H1 (cell line): Measurements from ENCODE around the gene TJP2. TPM values are rescaled to one million over a fixed set of nuclear protein-coding genes. Genes with fewer than 3 reads are reported as not detected.

Experiments used
- CTCF ChIA-PET: fragments of 300-600 bp; sonication (Branson Sonifier 250); formaldehyde crosslinking; loops from one replicate; lab custom pipeline; 2021; ENCODE audit not compliant: partially characterized antibody; lab: Charles Lee
- POLR2A ChIA-PET: fragments of 300-600 bp; sonication (Branson Sonifier 250); formaldehyde crosslinking; loops from one replicate; lab custom pipeline; 2021; ENCODE audit warnings: inconsistent platforms; ENCODE audit not compliant: partially characterized antibody; lab: Charles Lee
- DNase-seq, 2 experiments: peaks; one replicate each; pipeline versions ENCODE4 v3.0.0 to v3.0.0-alpha.2; 2010 to 2022; ENCODE audit warnings: low spot score in 2 of 2, low read depth in 1 of 2, mixed read lengths in 1 of 2
- FAIRE-seq: peaks from 2 replicates; lab custom pipeline; 2011; peaks lifted over from hg19 to GRCh38; lab: Jason Lieb, UNC
- H2AFZ ChIP-seq: 2 replicates; pipeline ENCODE4 v1.8.1; 2012; ENCODE audit warnings: low read length, inconsistent platforms
- H2AK5ac ChIP-seq: 2 replicates; pipeline ENCODE4 v1.6.1; 2013; ENCODE audit warnings: low read depth, low read length
- H2BK120ac ChIP-seq: replicated peaks from 2 replicates; pipeline ENCODE3; 2013; ENCODE audit warnings: low read depth, low read length, inconsistent platforms
- H2BK12ac ChIP-seq: 2 replicates; pipeline ENCODE4 v1.6.1; 2013; ENCODE audit warnings: low read depth, low read length
- H2BK15ac ChIP-seq: 2 replicates; pipeline ENCODE4 v1.6.1; 2013; ENCODE audit warnings: low read length
- H2BK20ac ChIP-seq: 2 replicates; pipeline ENCODE4 v1.6.1; 2013; ENCODE audit warnings: low read length
- H2BK5ac ChIP-seq: 2 replicates; pipeline ENCODE4 v1.6.1; 2013; ENCODE audit warnings: low read depth, low read length
- H3K14ac ChIP-seq: 2 replicates; pipeline ENCODE4 v1.6.1; 2013; ENCODE audit warnings: inconsistent platforms; ENCODE audit not compliant: insufficient read length
- H3K18ac ChIP-seq: 2 replicates; pipeline ENCODE4 v1.6.1; 2013; ENCODE audit warnings: low read length; ENCODE audit errors: extremely low read depth
- H3K23ac ChIP-seq: 2 replicates; pipeline ENCODE4 v1.6.1; 2013; ENCODE audit warnings: inconsistent platforms; ENCODE audit not compliant: insufficient read length
- H3K23me2 ChIP-seq: 2 replicates; pipeline ENCODE4 v1.6.1; 2013; ENCODE audit warnings: low read depth, low read length
- H3K27ac ChIP-seq: 2 replicates; pipeline ENCODE4 v1.6.1; 2011; ENCODE audit warnings: low read depth, low read length, inconsistent platforms
- H3K27me3 ChIP-seq, 4 experiments: replicated peaks in 1 of 4; 1 replicate in 1 of 4; 2 replicates in 3 of 4; pipeline versions ENCODE4 v1.6.1 to v1.8.1; 2011 to 2013; ENCODE audit warnings: low read length in 3 of 4, mild to moderate bottlenecking in 3 of 4, inconsistent platforms in 2 of 4, mixed read lengths in 2 of 4, moderate library complexity in 1 of 4; ENCODE audit not compliant: control insufficient read depth in 3 of 4, insufficient read depth in 3 of 4; ENCODE audit errors: extremely low read depth in 1 of 4
- H3K36me3 ChIP-seq, 4 experiments: 2 replicates each; pipeline versions ENCODE4 v1.6.1 to v1.8.1; 2011 to 2013; ENCODE audit warnings: mild to moderate bottlenecking in 4 of 4, low read length in 3 of 4, moderate library complexity in 2 of 4, control low read depth in 1 of 4, inconsistent platforms in 1 of 4; ENCODE audit not compliant: insufficient read depth in 4 of 4, control insufficient read depth in 2 of 4
- H3K4ac ChIP-seq: replicated peaks from 2 replicates; pipeline ENCODE3; 2013; ENCODE audit warnings: low read length, low read depth, mixed read lengths, inconsistent platforms; ENCODE audit not compliant: insufficient read length
- H3K4me1 ChIP-seq, 4 experiments: replicated peaks in 1 of 4; 1 replicate in 1 of 4; 2 replicates in 3 of 4; pipeline versions ENCODE4 v1.6.1 to v1.8.1; 2011 to 2013; ENCODE audit warnings: low read length in 3 of 4, inconsistent platforms in 2 of 4, mixed read lengths in 1 of 4; ENCODE audit not compliant: insufficient read depth in 4 of 4, control insufficient read depth in 3 of 4
- H3K4me2 ChIP-seq, 2 experiments: 2 replicates each; pipeline versions ENCODE4 v1.6.1 to v1.8.1; 2011 to 2013; ENCODE audit warnings: low read depth in 2 of 2, low read length in 2 of 2, control low read depth in 1 of 2, inconsistent platforms in 1 of 2, mild to moderate bottlenecking in 1 of 2; ENCODE audit not compliant: insufficient read depth in 1 of 2
- H3K4me3 ChIP-seq, 4 experiments: fragments of 200-600, 300-600 bp in 1 of 4; sonication (generic), shearing (Covaris generic), sonication (Bioruptor Twin) in 1 of 4; 2 replicates each; pipeline versions ENCODE4 v1.5.1 to v1.8.1; 2011 to 2016; ENCODE audit warnings: low read length in 4 of 4, low read depth in 3 of 4, control low read depth in 2 of 4, inconsistent platforms in 2 of 4, mild to moderate bottlenecking in 2 of 4, mixed read lengths in 1 of 4, moderate library complexity in 1 of 4; ENCODE audit not compliant: insufficient read depth in 2 of 4; ENCODE audit errors: extremely low read depth in 1 of 4
- H3K56ac ChIP-seq: replicated peaks from 2 replicates; pipeline ENCODE3; 2013; ENCODE audit warnings: low read depth, mild to moderate bottlenecking, mixed read lengths, low read length, inconsistent platforms; ENCODE audit not compliant: insufficient read length
- H3K79me1 ChIP-seq: 2 replicates; pipeline ENCODE4 v1.6.1; 2013; ENCODE audit warnings: low read depth, low read length, control low read depth
- H3K79me2 ChIP-seq, 2 experiments: 2 replicates each; pipeline versions ENCODE4 v1.6.1 to v1.8.1; 2012 to 2013; ENCODE audit warnings: low read length in 2 of 2, mild to moderate bottlenecking in 2 of 2, inconsistent platforms in 1 of 2; ENCODE audit not compliant: insufficient read depth in 2 of 2, control insufficient read depth in 1 of 2
- H3K9ac ChIP-seq, 4 experiments: replicated peaks in 1 of 4; 1 replicate in 1 of 4; 2 replicates in 3 of 4; pipeline versions ENCODE4 v1.6.1 to v1.8.1; 2011 to 2013; ENCODE audit warnings: low read depth in 3 of 4, low read length in 3 of 4, control low read depth in 2 of 4, mild to moderate bottlenecking in 2 of 4, moderate library complexity in 2 of 4, inconsistent platforms in 1 of 4; ENCODE audit errors: extremely low read depth in 1 of 4
- H3K9me3 ChIP-seq, 2 experiments: 2 replicates each; pipeline versions ENCODE4 v1.6.1 to v1.8.1; 2012 to 2013; ENCODE audit warnings: mild to moderate bottlenecking in 2 of 2, moderate library complexity in 2 of 2, control low read depth in 1 of 2, inconsistent platforms in 1 of 2, low read depth in 1 of 2, low read length in 1 of 2, mixed read lengths in 1 of 2; ENCODE audit not compliant: insufficient read depth in 2 of 2
- H4K20me1 ChIP-seq, 2 experiments: replicated peaks in 1 of 2; 2 replicates each; pipeline versions ENCODE3 to v1.8.1; 2011 to 2013; ENCODE audit warnings: inconsistent platforms in 2 of 2, low read length in 2 of 2, mild to moderate bottlenecking in 1 of 2; ENCODE audit not compliant: insufficient read depth in 2 of 2, control insufficient read depth in 1 of 2
- H4K5ac ChIP-seq: 2 replicates; pipeline ENCODE4 v1.6.1; 2013; ENCODE audit warnings: low read length, low read depth, mixed read lengths, inconsistent platforms; ENCODE audit not compliant: insufficient read length
- H4K8ac ChIP-seq: 2 replicates; pipeline ENCODE4 v1.8.0; 2013; ENCODE audit warnings: mild to moderate bottlenecking, moderate library complexity, low read length, inconsistent platforms; ENCODE audit not compliant: insufficient read depth; ENCODE audit errors: extremely low read depth
- H4K91ac ChIP-seq: replicated peaks from 2 replicates; pipeline ENCODE3; 2013; ENCODE audit warnings: low read length, mixed read lengths, inconsistent platforms; ENCODE audit not compliant: insufficient read length
- CEBPB ChIP-seq: IDR thresholded peaks from 2 replicates; pipeline ENCODE4 v1.6.1; 2012; ENCODE audit warnings: low read depth, low read length
- CHD2 ChIP-seq: IDR thresholded peaks from 2 replicates; pipeline ENCODE4 v1.6.1; 2012; ENCODE audit warnings: low read length, improper control_type of control experiment
- HDAC2 ChIP-seq, 2 experiments: fragments of 300-600 bp in 1 of 2; sonication (generic) in 1 of 2; IDR thresholded peaks; 2 replicates each; pipeline ENCODE4 v1.6.1; 2011 to 2012; ENCODE audit warnings: low read depth in 2 of 2, low read length in 2 of 2, mild to moderate bottlenecking in 2 of 2, moderate library complexity in 2 of 2, borderline replicate concordance in 1 of 2, inconsistent platforms in 1 of 2
- HDAC6 ChIP-seq: IDR thresholded peaks from one replicate; pipeline ENCODE4 v1.7.1; 2012; ENCODE audit warnings: low read depth, mild to moderate bottlenecking, inconsistent platforms, low read length, moderate library complexity
- JUN ChIP-seq: IDR thresholded peaks from 2 replicates; pipeline ENCODE4 v1.6.1; 2011; ENCODE audit warnings: low read depth, mild to moderate bottlenecking, improper control_type of control experiment, low read length
- KDM4A ChIP-seq: IDR thresholded peaks from one replicate; pipeline ENCODE4 v1.7.1; 2012; ENCODE audit warnings: low read depth, mild to moderate bottlenecking, moderate library complexity, low read length, inconsistent platforms; ENCODE audit not compliant: severe bottlenecking
- MAX ChIP-seq: IDR thresholded peaks from 2 replicates; pipeline ENCODE4 v1.6.1; 2012; ENCODE audit warnings: inconsistent platforms
- POLR2AphosphoS5 ChIP-seq: IDR thresholded peaks from 2 replicates; pipeline ENCODE4 v1.6.1; 2011; ENCODE audit warnings: low read depth, low read length
- POU5F1 ChIP-seq: IDR thresholded peaks from 2 replicates; pipeline ENCODE4 v1.6.1; 2011; ENCODE audit warnings: low read depth, mild to moderate bottlenecking, low read length, moderate library complexity
- RAD21 ChIP-seq, 2 experiments: IDR thresholded peaks in 1 of 2; conservative IDR thresholded peaks in 1 of 2; 2 replicates each; pipeline ENCODE4 v1.6.1; 2011; ENCODE audit warnings: low read depth in 2 of 2, low read length in 2 of 2, improper control_type of control experiment in 1 of 2, inconsistent platforms in 1 of 2, mild to moderate bottlenecking in 1 of 2, moderate library complexity in 1 of 2
- SIN3A ChIP-seq, 2 experiments: IDR thresholded peaks in 1 of 2; conservative IDR thresholded peaks in 1 of 2; 2 replicates each; pipeline ENCODE4 v1.6.1; 2011 to 2012; ENCODE audit warnings: low read length in 2 of 2, improper control_type of control experiment in 1 of 2, low read depth in 1 of 2, mild to moderate bottlenecking in 1 of 2
- TAF1 ChIP-seq: IDR thresholded peaks from 2 replicates; pipeline ENCODE4 v1.6.1; 2011; ENCODE audit warnings: mild to moderate bottlenecking, low read depth, low read length
- TAF7 ChIP-seq: optimal IDR thresholded peaks from 2 replicates; pipeline ENCODE3; 2011; ENCODE audit warnings: low read depth, mild to moderate bottlenecking, inconsistent platforms, low read length, moderate library complexity, borderline replicate concordance
- TBP ChIP-seq: IDR thresholded peaks from 2 replicates; pipeline ENCODE4 v1.6.1; 2011; ENCODE audit warnings: low read depth, low read length, improper control_type of control experiment
- TEAD4 ChIP-seq: IDR thresholded peaks from 2 replicates; pipeline ENCODE4 v1.6.1; 2012; ENCODE audit warnings: low read depth, low read length, inconsistent platforms, mixed read lengths
- polyA plus RNA-seq, 7 experiments: library from polyadenylated mRNA; depleted of rRNA in 3 of 7; stranded (reverse) in 5 of 7; unstranded in 2 of 7; fragments of >200 nt in 5 of 7; fragments of 200-250 nt in 2 of 7; gene quantifications; 1 replicate in 5 of 7; 2 replicates in 1 of 7; 4 replicates in 1 of 7; pipeline versions ENCODE4 v1.2.1 to v1.2.3, GENCODE V29; 2011 to 2013; ENCODE audit warnings: missing spikeins in 2 of 7, mixed read lengths in 2 of 7
- total RNA-seq: library from RNA; stranded (reverse); fragmentation: NEBNext Ultra II Directional; extraction: Animal tissue kit (Norgen Biotek cat#: 25700); gene quantifications from 2 replicates; pipeline ENCODE4 v1.2.1, GENCODE V29; 2021

The TJP2 gene
- total and polyA plus RNA-seq, 2 of the 8 experiments (the other 6 are each of a cell fraction or from before 2014, with no cell fraction given), result 54.9 to 137 TPM

GRCh38 chr9:69317894-69318293 lies 143.8 kb downstream of the TJP2 start:
- H3K4me3 ChIP-seq, result no peak overlapping the region
- no peak overlapping the region for H4K5ac ChIP-seq
- no peak overlapping the region for H2BK5ac ChIP-seq
- POLR2A ChIA-PET, result interaction anchor here (0.5 to 5.7 kb wide), 2 partner anchors 9 to 56 kb away, joined by 3 to 48 read pairs; no protein-coding TSS in a partner anchor
- CTCF ChIA-PET, result interaction anchor here (0.9 to 1.6 kb wide), 2 partner anchors 9 to 56 kb away, joined by 3 to 5 read pairs; no protein-coding TSS in a partner anchor
- no peaks in the 10 kb centered on the region; the same call in 1 of the 2 replicates for H3K23me2 ChIP-seq
- H3K18ac ChIP-seq, result no peak overlapping the region
- H3K4me1 ChIP-seq, result peaks cover 0 to 9% (median 6%) of the 10 kb centered on the region in 4 experiments; a peak in 4 of 7 replicates
- DNase-seq, result no peak
- no peak overlapping the region for H3K9ac ChIP-seq
- no peak overlapping the region for H3K4me2 ChIP-seq
- peaks cover 0 to 4% (median 0%) of the 10 kb centered on the region in 4 experiments; a peak in 2 of 8 replicates for H3K36me3 ChIP-seq
- no peak overlapping the region for H3K56ac ChIP-seq
- H3K27me3 ChIP-seq, result no peaks in the 10 kb centered on the region
- no peak overlapping the region for H4K8ac ChIP-seq
- H3K23ac ChIP-seq, result no peak overlapping the region
- no peak overlapping the region for H4K91ac ChIP-seq
- peaks cover 15 to 18% of the 10 kb centered on the region in 2 experiments for H3K9me3 ChIP-seq
- no peaks in the 10 kb centered on the region for H3K79me1 ChIP-seq
- H3K79me2 ChIP-seq, result no peaks in the 10 kb centered on the region
- no peak overlapping the region for H2BK120ac ChIP-seq
- FAIRE-seq, result no peak
- H4K20me1 ChIP-seq, result no peaks in the 10 kb centered on the region
- H2BK15ac ChIP-seq, result no peak overlapping the region
- H3K27ac ChIP-seq, result no peak overlapping the region
- H2AK5ac ChIP-seq, result no peak overlapping the region; the same call in 1 of the 2 replicates
- no peak overlapping the region for H2BK20ac ChIP-seq
- H3K4ac ChIP-seq, result no peak overlapping the region
- no peak overlapping the region for H3K14ac ChIP-seq
- H2BK12ac ChIP-seq, result no peak overlapping the region; the same call in 1 of the 2 replicates
- no peak overlapping the region for H2AFZ ChIP-seq
- no peak for TF ChIP-seq JUN
- no peak for TF ChIP-seq TBP
- TF ChIP-seq CEBPB, result no peak
- no peak for TF ChIP-seq TAF7
- TF ChIP-seq TAF1, result no peak
- no peak for TF ChIP-seq TEAD4
- no peak for TF ChIP-seq KDM4A
- TF ChIP-seq HDAC2 (IDR thresholded peaks at IDR 0.05; ENCODE audit: borderline replicate concordance in 1 of 2, low read depth in 2 of 2, low read length in 2 of 2), result no peak
- no peak for TF ChIP-seq POLR2AphosphoS5
- TF ChIP-seq HDAC6, result no peak
- TF ChIP-seq POU5F1, result no peak
- no peak for TF ChIP-seq MAX
- TF ChIP-seq RAD21 (IDR thresholded peaks at IDR 0.05 in 1 of 2, conservative IDR thresholded peaks at IDR 0.05 in 1 of 2; ENCODE audit: low read depth in 2 of 2, low read length in 2 of 2), result no peak
- no peak for TF ChIP-seq CHD2
- no peak for TF ChIP-seq SIN3A (conservative IDR thresholded peaks at IDR 0.05 in 1 of 2, IDR thresholded peaks at IDR 0.05 in 1 of 2; ENCODE audit: low read depth in 1 of 2, low read length in 2 of 2)
